HG03280 (cell line): ENCODE data around the gene OBP2B.
"Not testable (repeated sequence)": the region's sequence is repeated elsewhere in the genome, so short reads cannot be mapped to it uniquely, and the experiment has no call there.

Experiments
- ATAC-seq: cut with Tn5 transposase; IDR thresholded peaks from one replicate; pipeline ENCODE4 v1.9.1; 2021; ENCODE audit warnings: mild to moderate bottlenecking, moderate library complexity; ENCODE audit not compliant: unreplicated experiment

The OBP2B gene

DNA sequence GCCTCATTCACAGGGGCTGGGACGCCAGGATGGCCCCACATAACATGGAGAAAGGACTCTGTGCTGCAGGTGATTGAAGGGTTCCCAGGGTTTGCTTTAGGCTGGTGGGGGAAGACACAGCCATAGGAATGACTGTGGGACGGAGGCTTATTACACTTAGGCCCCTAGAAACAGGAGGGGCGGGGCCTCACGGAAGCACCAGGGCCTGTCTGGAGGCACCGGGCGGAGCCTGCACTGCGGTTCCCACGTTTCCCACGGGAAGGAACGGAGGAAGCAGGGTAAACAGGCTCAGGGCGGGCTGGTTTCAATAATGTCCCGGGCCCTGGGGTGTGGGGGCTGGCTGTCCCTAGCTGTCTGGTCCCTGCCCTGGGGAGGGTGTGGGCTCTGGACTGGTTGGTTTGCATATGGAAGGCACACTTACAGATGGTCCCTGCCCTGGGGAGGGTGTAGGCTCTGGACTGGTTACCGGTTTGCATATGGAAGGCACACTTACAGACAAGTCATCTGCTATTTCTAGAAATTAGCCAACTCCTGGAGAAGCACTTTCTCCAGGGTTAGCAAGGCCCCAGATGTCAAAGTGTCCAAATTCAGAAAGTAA, 14.2 kb upstream of the OBP2B start:
- not testable (repeated sequence) for ATAC-seq

DNA sequence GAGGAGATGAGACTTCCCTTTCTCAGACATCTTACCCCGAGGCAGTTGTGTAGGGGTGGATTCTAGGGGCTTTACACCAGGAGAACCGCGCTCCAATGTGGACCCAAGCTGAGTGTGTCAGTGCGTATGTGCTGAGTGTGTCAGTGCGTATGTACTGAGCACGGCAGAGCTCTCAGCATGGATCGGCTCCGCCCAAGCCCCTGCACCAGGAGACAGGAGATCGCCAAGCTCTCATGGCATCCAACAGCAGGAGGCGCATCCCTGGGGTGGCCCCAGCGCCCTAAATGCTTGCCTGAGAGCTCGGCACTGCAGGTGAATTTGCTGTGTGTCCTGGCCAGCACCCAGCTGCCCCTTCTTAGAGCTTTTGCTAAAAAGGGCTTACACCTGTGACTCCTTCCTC, 12.9 kb upstream of the OBP2B start:
- not testable (repeated sequence) for ATAC-seq

DNA sequence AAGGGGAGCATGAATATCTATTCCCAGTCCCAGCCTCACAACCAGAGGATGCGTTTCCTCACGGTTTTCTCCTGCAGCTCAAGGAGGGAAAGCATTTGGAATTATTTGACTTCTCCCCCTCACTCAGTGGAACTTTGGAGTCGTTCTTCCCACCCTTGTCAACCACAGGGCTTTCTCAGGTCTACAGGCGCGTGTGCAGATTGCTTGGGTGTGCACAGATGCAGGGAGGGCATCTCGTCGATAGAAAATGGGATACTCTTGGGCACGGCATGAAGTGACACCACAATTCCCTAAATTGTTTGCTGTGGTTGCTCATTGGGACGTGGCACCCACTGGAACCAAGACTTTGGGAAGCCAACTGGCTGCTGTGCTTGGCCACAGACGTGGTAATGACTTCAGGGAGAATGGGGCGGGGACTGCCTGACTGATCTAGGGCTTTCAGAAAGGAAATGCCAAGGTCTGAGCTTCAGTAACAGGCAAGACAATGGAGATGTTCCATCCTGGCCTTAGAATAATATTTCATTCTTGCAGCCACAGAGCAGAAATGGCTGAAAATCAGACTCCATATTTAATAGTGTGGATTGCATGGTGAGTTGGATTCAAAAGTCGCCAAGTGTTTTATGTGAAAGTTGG, 12.2 kb upstream of the OBP2B start:
- no peak for ATAC-seq

DNA sequence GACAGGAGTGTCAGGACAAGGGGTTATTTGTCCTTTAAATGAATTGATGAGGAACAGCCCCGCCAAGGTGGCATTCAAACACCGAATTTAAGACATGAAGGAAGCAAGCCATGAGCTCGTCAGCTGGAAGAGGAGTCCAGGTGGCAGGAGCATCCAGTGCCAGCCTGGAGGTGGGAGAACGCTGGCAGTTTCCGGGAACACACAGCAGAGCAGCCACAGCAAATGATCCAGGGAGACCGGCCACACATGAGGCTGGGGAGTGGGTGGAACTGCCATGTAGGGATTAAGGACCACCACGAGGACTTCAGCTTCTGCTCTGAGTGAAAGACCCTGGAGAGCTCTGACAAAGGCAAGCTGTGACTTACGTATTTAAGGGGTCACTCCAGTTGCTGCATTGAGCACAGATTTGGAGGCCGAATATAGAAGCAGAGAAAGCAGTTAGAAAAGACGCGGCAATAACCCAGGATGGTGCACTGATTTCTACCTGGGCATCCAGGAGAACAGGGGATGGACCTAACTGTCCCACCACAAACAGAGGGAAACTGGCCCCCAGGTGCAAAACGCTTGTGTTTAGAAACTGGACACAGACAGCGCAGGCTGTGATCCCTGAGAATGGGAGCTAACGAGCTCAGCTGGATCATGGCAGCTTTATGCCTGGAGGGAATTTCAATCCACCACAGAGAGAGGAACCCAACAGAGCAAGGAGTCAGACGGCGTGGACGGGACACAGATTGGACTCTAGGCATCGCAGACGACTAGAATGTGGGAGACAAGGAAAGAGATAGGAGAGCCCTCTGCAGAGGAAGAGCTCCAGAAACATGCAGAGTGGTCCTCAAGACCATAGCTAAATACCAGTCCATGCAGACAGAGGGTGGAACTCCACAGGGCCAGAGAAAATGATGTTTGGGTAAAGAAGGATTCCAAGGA, 9.3 kb upstream of the OBP2B start:
- ATAC-seq, result not testable (repeated sequence)

DNA sequence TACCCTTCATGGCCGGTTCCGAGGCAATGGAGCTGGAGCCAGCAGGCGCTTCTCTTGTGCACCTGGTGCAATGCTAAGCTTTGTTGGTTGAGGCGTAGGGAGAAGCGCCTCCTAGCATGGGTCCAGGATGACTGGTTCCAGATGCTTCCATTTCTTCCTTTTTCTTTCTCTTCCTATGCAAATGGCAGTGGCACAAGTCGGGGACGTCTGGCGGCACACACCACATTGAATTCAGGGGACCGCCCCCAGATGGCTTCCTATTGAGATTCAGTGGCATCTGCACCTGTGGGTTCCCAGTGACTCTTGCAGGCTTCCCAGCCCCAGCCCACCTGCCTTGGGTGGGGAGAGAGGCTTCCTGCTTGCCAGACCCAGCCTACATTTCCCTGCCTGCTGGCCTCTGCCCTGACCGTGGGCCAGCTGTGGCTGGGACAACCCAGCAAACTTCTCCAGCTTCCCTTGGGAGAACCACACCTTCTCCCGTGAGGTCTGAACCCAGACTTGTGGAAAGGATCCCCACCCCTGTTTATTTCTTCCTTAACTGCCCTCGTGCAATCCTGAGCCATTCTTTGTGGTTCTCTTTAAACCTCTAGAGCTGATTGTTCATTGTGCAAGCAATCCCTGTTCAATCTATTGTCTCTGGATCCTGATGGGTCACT, 8.4 kb upstream of the OBP2B start:
- ATAC-seq, result not testable (repeated sequence)

DNA sequence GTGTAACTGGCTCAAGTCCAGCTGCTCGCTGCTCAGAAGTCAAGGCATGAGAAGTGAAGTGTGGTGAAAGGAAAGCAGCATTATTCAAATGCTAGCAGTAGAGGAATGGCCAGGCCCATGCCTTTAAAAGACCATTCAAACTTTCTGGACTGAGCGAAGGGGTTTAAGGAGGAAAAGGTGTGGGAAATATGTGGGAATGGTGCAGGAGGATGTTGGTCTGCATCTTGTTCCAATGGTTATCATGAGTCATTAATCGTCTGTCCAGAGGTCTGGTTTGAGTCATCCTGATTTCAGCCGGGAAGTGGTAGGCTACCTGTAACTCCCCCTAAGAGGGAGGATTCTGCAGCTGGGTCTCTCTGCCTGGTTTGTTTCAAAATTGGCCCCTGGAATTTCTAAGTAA, 5.2 kb upstream of the OBP2B start:
- ATAC-seq, result not testable (repeated sequence)

DNA sequence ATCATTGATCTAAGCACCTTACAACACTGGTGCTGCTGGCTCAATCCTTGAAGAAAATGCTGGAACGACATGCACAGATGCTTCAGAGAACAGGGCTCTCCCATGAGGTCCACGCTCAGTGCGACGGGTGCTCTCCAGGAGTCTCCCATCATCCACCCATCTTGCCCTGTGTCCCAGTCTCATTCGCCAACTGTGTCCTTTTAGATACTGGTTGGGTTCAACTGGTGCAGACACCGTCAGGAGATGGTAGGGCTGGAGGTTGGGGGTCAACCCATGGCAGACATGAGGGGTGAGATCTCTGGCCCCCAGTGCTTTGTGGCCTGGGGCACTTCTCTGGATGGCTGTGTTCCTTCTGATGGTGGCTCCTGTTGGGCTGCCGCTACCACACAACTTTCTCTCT, 1.6 kb upstream of the OBP2B start:
- no peak for ATAC-seq

DNA sequence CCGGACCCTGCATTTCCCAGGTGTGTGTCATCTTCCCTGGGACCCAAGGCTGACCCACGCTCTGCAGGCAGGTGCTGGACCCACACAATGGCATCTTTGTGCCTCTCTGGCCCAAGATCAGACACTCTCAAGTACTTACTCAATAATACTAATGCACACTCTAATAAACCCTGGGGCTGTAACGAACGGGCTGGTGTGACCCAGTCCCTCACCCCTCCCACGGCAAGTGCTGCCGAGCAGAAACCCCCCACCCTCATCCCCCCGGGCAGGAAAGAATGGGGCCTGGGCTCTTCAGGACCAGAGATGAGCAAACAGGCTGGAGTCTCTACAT, 1.1 kb upstream of the OBP2B start:
- ATAC-seq, result no peak

DNA sequence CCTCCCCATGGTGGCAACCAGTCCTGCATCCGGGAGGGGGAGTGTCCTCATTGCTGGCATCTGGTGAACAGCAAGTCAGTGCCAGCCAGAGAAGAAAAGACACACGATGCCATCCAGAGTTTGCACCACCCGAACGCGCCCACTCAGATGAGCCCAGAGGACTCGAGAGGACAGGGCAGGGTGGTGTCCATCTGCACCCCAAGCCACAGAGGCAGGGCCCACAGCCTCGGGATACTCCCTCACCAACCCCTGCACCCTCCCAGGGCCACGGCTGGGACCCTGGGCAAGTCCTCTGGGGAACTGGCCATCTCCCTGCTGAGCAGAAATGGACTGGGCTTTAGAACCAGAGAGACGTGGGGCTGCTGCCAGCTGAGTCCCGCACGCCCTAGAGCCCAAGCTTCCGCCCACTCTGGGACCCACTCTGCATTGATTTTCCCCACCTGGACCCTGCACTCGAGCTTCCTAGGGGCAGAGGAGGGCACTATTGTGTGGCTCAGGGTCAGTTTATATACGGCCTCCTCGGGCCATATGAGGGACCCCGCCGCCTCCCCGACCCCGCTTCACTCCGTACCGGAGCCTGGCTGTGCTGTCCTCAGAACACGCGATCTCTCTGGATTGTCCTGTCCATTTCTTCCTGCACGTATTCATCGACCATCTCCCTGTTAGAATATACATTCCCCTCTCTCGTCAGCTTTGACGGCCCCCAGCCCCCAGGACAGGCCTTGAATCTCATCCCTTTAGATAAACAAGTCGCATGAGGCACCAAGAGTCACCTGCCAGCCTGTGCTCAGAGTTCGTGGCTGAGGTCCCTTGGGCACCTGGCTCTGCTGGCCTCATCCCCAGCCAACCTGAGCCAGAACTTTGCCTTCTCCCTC, 514 bp upstream of the OBP2B start:
- not testable (repeated sequence) for ATAC-seq

DNA sequence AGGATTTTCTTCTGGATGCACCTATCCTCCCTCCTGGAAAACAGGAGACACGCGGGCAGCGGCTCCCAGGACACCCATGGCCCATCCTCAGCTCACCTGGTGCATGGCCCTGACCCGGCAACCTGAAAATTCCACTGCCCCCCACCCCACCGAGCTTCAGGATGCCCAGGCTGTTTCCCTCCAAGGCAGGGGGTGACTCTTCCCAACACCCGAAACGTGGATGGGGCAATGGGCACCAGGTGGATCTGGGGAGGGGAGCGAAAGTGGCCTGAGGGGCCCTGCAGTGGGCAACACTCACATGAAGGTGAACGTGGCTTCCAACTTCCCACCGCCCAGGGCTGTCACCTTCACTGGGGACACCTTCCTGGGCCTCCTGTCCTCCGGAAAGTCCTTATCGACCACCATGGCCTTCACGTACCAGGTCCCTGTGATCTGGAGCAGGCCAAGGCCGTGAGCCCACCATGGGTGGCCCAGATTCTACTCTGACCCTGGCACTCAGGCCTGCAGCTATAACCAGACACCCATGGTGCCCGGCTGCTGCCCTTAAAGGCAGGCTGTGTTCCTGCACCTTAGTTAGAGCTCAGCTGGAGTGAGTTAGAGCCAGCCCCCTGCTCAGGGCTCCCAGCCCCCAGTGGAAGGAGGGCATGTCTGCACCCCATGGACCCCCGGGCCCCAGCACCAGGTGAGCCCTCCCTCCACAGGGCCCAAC, 725 bp downstream of the OBP2B start:
- not testable (repeated sequence) for ATAC-seq

DNA sequence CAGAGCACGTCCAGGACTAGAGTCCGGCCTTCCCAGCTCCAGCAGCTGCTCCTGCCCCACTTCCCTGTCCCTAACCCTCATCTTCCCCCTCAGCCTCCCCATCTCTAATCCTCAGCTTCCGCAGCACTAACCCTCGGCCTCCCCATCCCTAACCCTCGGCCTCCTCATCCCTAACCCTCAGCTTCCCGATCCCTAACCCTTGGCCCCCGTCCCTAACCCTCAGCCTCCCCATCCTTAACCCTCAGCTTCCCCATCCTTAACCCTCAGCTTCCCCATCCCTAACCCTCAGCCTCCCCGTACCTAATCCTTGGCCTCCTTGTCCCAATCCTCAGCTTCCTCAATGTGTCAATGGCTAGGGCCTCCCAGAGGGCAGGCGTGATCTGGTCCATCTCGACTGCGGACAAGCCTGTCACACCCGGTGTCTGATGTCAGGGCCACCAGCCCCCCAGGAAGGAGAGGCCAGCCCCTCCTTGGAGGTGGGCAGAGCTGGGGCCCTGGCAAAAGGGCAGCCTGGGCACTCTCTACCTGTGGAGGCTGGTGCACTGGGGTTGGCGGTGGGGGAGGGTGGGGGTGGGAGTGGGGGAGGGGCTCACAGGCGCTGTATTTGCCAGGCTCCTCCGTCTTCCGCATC, 1.4 kb downstream of the OBP2B start:
- no peak for ATAC-seq

DNA sequence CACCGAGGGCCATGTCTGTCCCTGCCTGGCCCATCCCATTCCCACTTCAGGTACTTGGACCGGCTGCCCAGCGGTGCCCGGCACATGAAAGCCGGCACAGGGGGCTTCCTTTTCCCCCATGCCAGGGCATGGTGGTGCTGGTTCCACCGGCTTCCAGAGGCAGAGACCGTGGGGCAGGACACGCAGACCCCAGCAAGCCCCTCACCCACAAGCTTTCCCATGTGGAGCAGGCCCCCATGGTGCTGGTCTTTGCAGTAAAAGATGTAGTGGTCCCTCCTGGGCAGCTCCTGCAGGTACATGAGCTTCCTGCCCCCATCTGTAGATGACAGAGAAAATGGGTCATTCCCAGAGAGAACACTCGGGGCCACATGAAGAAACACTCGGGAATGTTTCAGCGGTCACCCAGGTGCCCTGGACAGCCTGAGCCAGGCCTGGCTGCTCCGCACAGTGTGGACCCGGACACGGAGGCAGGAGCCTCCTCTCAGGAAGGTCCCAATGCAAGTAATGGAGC, 2.0 kb downstream of the OBP2B start:
- ATAC-seq, result no peak

DNA sequence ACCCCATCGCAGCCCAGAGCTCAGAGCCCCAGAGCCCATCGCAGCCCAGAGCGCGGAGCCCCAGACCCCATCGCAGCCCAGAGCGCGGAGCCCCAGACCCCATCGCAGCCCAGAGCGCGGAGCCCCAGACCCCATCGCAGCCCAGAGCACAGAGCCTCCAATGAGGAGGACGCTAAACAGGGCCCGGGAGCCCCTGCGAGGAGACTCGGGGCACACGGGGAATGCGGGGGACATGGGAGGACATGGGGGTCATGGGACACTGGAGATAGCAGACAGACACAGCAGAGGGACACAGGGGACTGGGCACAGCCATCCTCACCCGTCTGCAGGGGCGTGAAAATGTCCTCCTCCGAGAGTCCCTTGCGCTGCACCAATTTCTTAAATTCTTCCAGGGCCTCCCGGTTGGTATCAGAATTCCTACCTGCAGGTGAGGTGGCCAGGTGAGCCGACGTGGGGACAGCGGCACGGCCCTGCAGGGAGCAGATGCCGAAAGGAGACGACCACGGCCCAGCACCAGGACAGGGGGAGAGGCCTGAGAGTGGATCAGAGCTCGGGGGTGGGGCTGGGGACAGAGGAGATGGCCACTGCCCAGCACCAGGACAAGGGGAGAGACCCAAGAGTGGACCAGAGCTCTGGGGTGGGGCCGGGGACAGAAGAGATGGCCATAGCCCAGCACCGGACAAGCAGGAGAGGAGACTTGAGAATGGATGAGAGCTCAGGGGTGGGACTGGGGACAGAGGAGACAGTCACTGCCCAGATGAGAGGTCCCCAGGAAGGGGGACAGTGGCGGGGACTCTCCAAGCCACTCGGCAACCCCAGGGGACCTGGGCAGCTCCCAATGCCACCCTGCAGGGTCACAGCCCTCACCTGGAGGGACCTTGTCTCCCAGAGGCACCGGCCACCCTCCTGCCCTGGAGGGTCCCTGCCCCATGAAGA, 2.8 kb downstream of the OBP2B start:
- ATAC-seq, result no peak

DNA sequence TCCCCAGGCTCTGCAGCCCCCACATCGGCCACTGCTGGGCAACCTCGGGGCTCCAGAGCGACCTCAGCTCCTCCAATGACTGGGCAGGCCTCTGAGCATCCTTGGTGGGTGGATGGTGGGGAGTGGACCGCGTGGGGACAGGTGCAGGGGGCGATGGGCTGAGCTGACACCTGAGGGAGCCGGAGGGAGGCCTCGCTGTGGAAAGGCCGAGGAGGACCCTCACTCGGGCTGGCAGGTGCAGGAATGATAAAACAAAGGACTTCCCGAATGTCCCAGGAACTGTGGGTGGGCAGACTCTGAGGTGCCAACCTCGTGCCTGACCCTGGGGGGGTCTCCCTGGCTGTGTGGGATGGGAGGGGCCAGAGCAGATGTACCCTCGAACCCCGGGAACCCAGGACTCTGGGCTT, 3.6 kb downstream of the OBP2B start:
- not testable (repeated sequence) for ATAC-seq

DNA sequence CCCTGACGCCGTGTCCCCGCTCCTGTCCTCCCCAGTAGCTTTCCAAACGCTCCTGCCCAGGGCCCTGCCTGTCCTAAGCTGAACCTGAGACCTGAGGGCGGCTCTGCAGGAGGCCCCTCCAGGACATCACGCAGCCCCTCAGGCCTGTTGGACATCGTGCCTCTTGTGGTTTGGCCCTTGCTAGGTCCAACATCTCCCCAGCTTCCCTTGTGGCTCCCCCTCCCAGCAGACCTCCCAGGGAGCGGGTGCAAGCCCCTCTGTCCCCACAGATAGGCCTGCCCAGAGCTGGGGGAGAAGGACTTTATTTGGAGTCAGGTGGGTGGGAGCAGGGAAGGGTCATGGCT, 4.1 kb downstream of the OBP2B start:
- ATAC-seq, result no peak

DNA sequence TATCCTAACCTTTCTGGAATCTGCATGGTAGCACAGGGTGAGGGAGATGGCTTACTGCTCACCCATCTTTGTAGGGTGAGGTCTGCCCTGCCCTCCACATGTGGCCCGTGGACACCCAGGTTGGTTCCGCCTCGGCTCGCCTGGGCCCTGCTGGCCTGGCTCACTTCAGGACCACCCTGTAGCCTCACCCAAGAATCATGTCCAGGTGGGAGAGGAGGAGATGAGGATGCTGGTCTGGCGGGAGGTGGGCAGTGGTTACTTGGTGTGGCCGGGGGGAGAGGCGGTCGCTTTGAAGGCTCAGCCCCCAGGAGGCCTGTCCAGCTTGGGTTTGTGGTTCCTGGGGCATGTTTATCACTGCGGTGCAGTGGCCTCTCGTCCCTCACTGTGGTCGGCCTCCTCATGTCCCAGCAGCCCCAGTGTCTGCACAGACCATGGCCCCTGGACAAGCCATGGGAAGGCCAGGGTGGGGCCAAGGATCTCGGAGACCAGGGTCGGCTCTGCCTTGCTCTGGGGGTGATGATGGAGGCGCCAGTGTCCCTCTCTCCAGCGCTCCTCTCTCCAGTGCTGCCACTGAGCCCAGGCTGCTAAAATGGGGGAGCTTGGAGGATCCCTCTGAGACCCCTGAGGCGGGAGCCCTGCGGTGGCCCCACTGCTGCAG, 4.6 kb downstream of the OBP2B start:
- ATAC-seq, result no peak

DNA sequence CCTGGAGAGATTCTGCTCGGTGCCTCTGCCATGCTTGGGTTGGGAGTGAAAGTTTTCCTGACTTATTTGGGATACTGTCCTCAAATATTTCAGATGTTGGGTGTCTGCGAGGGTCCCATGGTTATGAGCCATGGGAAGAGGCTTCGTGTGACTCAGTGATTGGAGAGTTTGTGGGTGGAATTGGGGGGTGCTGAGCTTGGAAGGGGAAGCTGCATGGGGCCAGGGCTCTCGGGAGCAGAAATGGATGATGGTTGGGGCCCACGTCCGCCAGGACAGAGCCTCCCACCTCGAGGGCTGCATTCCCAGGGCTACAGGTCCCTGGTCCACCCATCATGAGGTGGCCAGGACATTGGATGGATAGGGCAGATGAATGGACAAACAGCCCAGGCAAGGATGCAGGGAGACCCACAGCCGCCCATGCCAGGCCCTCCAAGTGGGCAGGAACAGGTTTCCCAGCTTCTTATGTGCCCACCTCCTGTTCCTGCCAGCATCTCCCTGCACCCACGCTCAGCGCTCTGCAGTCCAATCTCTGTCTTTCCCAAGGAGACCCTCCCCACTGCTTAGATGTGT, 5.5 kb downstream of the OBP2B start:
- no peak for ATAC-seq
